NT2/D1 (cell line): ENCODE measurements around the gene LOXL1.

ENCODE experiments used
- DNase-seq: peaks from one replicate; pipeline ENCODE4 v3.0.0-alpha.2; 2011; ENCODE audit warnings: low read depth, low spot score
- H3K27me3 ChIP-seq: 2 replicates; pipeline ENCODE4 v1.6.0; 2011; ENCODE audit warnings: mild to moderate bottlenecking; ENCODE audit not compliant: insufficient read length, insufficient read depth
- H3K36me3 ChIP-seq: 2 replicates; pipeline ENCODE4 v1.6.1; 2011; ENCODE audit warnings: mild to moderate bottlenecking, low read length, mixed read lengths; ENCODE audit not compliant: insufficient read depth, insufficient read length
- H3K4me1 ChIP-seq: 2 replicates; pipeline ENCODE4 v1.5.1; 2011; ENCODE audit not compliant: insufficient read depth, insufficient read length
- H3K4me3 ChIP-seq: 2 replicates; pipeline ENCODE4 v1.5.1; 2011; ENCODE audit warnings: low read depth; ENCODE audit not compliant: insufficient read length
- H3K9ac ChIP-seq: 2 replicates; pipeline ENCODE4 v1.6.0; 2011; ENCODE audit warnings: low read depth; ENCODE audit not compliant: insufficient read length
- H3K9me3 ChIP-seq: 2 replicates; pipeline ENCODE4 v1.5.1; 2011; ENCODE audit warnings: mild to moderate bottlenecking, low read length; ENCODE audit not compliant: insufficient read depth
- SUZ12 ChIP-seq: IDR thresholded peaks from 2 replicates; pipeline ENCODE4 v1.6.1; 2011; ENCODE audit not compliant: insufficient read length, insufficient read depth; ENCODE audit errors: extremely low read depth
- YY1 ChIP-seq: IDR thresholded peaks from 2 replicates; pipeline ENCODE4 v1.6.1; 2011; ENCODE audit not compliant: insufficient read length, insufficient read depth
- ZNF274 ChIP-seq: IDR thresholded peaks from 2 replicates; pipeline ENCODE4 v1.6.1; 2011; ENCODE audit warnings: mild to moderate bottlenecking, low read depth, low read length

The LOXL1 gene

GRCh38 chr15:73996267-73996666 is 70.0 kb downstream of the LOXL1 start:
- Histone ChIP-seq H3K4me3 (no peak overlapping the region), H3K4me1 (peaks cover 6% of the 10 kb centered on the region), H3K36me3 (peaks cover 23% of the 10 kb centered on the region), H3K9me3 (no peaks in the 10 kb centered on the region), H3K27me3 (peaks cover 17% of the 10 kb centered on the region), H3K9ac (no peak overlapping the region)
- TF ChIP-seq ZNF274 = no peak
- TF ChIP-seq SUZ12 = no peak
- TF ChIP-seq YY1 = no peak
- DNase-seq = no peak

GRCh38 chr15:73996939-73997338 is 70.7 kb downstream of the LOXL1 start:
- Histone ChIP-seq H3K36me3 (peaks cover 23% of the 10 kb centered on the region), H3K9ac (no peak overlapping the region), H3K9me3 (no peaks in the 10 kb centered on the region), H3K4me3 (no peak overlapping the region), H3K27me3 (peaks cover 14% of the 10 kb centered on the region), H3K4me1 (peaks cover 3% of the 10 kb centered on the region)
- no peak for DNase-seq
- TF ChIP-seq SUZ12 = no peak
- TF ChIP-seq ZNF274 = no peak

GRCh38 chr15:73997986-73998385 is 71.7 kb downstream of the LOXL1 start:
- H3K4me1 ChIP-seq = peaks cover 2% of the 10 kb centered on the region
- H3K27me3 ChIP-seq = peaks cover 9% of the 10 kb centered on the region

More at GRCh38 chr15:73997986-73998385, 71.7 kb downstream of the LOXL1 start:
- Histone ChIP-seq H3K4me3 (no peak overlapping the region), H3K9ac (no peak overlapping the region), H3K36me3 (peaks cover 26% of the 10 kb centered on the region), H3K9me3 (no peaks in the 10 kb centered on the region)
- TF ChIP-seq SUZ12 (no peak), YY1 (no peak), ZNF274 (no peak)
- no peak for DNase-seq
